GM19468 (cell line): ENCODE measurements around the gene SCAF11.
A peak's percentile ranks its signal among the peaks of the same experiment; 100 is the strongest.
"Not testable (repeated sequence)": the region's sequence is repeated elsewhere in the genome, so short reads cannot be mapped to it uniquely, and the experiment has no call there.

Experiments
- ATAC-seq: cut with Tn5 transposase; IDR thresholded peaks from one replicate; pipeline ENCODE4 v1.9.1; 2021; ENCODE audit warnings: mild to moderate bottlenecking, moderate library complexity, moderate number of reproducible peaks; ENCODE audit not compliant: unreplicated experiment; ENCODE audit errors: extremely low read depth

The SCAF11 gene, protein sequence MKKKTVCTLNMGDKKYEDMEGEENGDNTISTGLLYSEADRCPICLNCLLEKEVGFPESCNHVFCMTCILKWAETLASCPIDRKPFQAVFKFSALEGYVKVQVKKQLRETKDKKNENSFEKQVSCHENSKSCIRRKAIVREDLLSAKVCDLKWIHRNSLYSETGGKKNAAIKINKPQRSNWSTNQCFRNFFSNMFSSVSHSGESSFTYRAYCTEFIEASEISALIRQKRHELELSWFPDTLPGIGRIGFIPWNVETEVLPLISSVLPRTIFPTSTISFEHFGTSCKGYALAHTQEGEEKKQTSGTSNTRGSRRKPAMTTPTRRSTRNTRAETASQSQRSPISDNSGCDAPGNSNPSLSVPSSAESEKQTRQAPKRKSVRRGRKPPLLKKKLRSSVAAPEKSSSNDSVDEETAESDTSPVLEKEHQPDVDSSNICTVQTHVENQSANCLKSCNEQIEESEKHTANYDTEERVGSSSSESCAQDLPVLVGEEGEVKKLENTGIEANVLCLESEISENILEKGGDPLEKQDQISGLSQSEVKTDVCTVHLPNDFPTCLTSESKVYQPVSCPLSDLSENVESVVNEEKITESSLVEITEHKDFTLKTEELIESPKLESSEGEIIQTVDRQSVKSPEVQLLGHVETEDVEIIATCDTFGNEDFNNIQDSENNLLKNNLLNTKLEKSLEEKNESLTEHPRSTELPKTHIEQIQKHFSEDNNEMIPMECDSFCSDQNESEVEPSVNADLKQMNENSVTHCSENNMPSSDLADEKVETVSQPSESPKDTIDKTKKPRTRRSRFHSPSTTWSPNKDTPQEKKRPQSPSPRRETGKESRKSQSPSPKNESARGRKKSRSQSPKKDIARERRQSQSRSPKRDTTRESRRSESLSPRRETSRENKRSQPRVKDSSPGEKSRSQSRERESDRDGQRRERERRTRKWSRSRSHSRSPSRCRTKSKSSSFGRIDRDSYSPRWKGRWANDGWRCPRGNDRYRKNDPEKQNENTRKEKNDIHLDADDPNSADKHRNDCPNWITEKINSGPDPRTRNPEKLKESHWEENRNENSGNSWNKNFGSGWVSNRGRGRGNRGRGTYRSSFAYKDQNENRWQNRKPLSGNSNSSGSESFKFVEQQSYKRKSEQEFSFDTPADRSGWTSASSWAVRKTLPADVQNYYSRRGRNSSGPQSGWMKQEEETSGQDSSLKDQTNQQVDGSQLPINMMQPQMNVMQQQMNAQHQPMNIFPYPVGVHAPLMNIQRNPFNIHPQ (N-terminal part only)

DNA sequence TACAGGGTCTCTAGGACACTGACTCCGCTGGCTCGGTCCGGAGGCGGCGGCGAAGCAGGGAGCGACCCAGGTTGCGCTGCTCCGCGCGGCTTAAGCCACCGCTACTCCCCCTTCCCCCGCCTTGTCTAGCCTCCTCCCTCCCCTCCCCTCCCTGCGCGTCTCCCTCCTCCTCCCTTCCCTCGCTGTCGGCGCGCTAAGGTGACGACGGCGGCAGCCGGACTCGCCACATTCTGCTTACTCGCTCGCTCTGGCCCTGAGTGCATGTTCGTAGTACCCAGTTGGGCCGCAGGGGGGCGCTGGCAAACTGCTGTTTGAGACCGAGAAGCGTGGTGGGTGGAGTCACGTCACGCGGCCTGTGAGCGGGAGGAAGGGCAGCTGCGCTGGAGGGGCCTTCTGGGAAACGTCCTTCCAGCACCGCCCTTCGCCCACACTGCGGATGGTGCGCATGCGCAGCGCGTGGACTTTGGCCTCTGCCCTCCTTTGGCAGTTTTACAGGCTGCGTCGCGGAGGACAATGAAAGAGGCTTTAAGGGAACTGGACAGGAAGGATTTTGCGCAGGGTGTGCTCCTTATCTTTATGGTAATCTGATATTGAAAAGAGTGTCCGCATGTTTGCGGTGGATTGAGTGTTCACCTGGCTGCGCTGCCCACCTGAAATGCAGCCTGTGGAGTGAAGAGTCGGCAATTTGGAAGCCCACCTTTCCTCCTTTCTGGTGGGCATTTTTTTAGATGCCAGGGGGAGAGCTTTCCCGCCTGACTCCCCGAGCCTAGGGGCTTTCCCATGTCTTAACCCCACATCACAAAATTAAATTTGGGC lies at the start of gene SCAF11:
Gene SCAF11 (minus strand): TSS at position 107 of the 816 bp plus-strand sequence. CDS start 26,407 bp downstream, outside the sequence.
- peak; percentile 69 for ATAC-seq

DNA sequence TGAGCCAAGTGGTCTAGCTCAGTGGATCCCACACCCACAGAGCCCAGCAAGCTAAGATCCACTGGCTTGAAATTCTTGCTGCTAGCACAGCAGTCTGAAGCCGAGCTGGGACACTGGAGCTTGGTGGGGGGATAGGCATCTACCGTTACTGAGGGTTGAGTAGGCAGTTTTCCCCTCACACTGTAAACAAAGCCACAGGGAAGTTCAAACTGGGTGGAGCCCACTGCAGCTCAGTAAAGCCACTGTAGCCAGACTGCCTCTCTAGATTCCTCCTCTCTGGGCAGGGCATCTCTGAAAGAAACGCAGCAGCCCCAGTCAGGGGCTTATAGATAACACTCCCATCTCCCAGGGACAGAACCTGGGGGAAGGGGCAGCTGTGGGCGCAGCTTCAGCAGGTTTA lies 46.7 kb upstream of the SCAF11 start:
- not testable (repeated sequence) for ATAC-seq

DNA sequence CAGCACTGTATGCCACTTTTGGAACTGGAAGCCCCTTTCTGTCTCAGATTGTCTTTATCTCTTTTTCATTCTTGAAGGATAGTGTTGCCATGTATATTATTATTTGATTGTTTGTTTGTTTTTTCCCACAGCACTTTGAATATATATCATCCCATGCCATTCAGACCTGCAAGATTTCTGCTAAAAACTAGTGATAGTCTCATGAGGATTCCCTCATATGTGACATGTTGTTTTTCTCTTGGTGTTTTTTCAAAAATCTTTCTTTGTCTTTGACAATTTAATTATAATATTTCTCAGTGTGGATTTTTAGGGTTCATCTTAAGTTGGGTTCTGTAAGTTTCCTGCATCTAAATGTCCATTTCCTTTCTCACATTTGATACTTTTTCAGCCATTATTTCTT lies 36.8 kb upstream of the SCAF11 start:
- ATAC-seq: no peak

GRCh38 chr12:46024099-46024498 lies 33.7 kb upstream of the SCAF11 start:
- ATAC-seq: no peak

GRCh38 chr12:46020768-46021167 lies 30.4 kb upstream of the SCAF11 start:
- ATAC-seq: no peak

DNA sequence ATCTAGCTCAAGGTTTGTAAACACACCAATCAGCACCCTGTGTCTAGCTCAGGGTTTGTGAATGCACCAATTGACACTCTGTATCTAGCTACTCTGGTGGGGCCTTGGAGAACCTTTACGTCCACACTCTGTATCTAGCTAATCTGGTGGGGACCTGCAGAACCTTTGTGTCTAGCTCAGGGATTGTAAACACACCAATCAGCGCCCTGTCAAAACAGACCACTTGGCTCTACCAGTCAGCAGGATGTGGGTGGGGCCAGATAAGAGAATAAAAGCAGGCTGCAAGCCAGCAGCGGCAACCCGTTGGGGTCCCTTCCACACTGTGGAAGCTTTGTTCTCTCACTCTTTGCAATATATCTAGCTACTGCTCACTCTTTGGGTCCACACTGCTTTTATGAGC lies 28.3 kb upstream of the SCAF11 start:
- not testable (repeated sequence) for ATAC-seq

DNA sequence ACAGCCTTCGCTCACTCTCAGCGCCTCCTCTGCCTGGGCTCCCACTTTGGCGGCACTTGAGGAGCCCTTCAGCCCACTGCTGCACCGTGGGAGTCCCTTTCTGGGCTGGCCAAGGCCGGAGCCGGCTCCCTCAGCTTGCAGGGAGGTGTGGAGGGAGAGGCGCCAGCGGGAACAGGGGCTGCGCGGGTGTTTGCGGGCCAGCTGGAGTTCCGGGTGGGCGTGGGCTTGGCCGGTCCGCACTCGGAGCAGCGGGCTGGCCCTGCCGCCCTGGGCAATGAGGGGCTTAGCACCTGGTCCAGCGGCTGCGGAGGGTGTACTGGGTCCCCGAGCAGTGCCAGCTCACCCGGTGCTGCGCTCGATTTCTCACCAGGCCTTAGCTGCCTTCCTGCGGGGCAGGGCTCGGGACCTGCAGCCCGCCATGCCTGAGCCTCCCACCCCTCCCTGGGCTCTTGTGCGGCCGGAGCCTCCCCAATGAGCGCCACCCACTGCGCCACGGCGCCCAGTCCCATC lies 27.5 kb upstream of the SCAF11 start:
- not testable (repeated sequence) for ATAC-seq

- no peak for ATAC-seq
Observed at GRCh38 chr12:46005823-46006222, 15.4 kb upstream of the SCAF11 start.

DNA sequence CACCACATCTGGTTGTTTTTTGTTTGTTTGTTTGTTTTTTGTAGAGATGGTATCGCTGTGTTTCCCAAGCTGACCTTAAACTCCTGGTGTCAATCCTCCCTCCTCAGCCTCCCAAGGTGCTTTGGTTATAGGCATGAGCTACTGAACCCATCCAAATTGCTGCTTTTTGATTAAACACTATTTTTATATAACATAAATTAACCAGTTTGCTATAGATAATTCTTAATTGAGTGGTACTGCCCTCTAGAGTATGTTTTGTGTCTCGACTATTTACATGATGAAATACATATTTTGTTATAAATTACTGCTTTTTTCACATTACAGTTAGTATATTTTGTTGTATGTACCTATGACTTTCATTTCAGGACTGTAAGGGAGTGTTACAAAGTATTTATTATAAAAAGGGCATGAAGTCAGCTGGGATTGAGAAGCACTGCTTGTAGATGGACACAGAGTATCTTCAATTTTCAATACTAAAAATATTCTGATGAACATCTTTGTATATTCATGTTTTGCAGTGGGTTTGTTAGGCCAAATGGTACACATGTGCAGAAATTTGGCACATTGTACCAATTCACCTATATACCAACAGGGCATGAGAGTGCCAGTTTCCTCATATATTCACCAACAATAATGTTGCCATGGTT lies 14.9 kb upstream of the SCAF11 start:
- ATAC-seq: no peak

GRCh38 chr12:46004715-46005114 lies 14.3 kb upstream of the SCAF11 start:
- no peak for ATAC-seq

- not testable (repeated sequence) for ATAC-seq
Observed at GRCh38 chr12:46000076-46000475, 9.7 kb upstream of the SCAF11 start.

DNA sequence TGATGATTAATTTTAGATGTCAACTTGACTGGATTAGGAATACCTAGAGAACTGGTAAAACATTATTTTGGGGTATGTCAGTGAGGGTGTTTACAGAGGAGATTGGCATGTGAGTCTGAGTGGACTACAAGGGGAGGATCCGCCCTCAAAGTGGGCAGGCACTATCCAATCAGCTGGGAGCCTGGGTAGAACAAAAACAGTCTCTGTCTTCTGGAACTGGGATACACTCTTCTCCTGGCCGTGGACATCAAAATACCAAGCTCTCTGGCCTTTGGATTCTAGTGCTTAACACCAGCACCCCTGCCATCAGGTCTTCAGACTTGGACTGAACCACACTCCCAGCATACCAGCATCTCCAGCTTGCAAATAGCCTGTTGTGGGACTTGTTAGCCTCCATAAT lies 4.4 kb upstream of the SCAF11 start:
- no peak for ATAC-seq

DNA sequence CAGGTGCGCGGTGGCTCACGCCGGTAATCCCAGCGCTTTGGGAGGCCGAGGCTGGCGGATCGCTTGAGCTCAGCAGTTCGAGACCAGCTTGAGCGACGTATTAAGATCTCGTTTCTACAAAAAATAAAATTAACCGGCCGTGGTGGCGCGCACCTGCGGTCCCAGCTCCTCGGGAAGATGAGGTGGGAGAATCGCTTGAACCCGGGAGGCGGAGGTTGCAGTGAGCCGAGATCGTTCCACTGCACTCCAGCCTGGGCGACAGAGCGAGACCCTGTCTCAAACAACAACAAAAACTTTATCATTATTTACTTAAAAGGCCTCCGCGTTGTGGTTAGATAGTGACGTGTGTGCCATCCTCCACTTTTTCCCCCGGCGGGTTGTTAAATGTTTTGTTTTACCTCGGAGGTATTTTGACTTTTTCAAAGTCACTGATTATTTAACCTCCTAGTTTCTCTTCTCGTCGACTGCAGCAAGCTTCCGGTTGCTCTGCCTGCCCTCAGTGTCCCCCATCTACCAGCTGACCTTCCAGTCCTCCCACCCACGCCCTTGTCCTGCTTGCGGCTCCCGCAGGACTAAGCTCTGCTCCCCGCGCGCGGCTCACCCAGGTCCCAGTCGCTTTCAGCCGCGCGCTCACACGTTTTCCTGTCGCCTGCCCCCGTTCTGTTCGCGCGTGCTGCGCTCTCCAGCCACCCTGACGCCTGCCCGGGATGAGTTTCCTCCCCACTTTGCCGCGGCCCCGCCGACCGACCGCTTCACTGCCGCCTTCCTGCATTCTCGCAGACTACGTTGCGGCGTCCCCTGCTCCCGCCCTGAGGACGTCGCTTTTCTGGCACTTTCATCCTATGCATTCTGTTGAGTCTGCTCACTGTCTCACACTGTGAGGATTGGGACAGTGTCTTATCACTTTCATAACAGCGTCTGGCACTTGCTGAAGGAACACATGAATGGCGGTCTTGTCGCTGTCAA lies 1.2 kb upstream of the SCAF11 start:
- no peak for ATAC-seq

DNA sequence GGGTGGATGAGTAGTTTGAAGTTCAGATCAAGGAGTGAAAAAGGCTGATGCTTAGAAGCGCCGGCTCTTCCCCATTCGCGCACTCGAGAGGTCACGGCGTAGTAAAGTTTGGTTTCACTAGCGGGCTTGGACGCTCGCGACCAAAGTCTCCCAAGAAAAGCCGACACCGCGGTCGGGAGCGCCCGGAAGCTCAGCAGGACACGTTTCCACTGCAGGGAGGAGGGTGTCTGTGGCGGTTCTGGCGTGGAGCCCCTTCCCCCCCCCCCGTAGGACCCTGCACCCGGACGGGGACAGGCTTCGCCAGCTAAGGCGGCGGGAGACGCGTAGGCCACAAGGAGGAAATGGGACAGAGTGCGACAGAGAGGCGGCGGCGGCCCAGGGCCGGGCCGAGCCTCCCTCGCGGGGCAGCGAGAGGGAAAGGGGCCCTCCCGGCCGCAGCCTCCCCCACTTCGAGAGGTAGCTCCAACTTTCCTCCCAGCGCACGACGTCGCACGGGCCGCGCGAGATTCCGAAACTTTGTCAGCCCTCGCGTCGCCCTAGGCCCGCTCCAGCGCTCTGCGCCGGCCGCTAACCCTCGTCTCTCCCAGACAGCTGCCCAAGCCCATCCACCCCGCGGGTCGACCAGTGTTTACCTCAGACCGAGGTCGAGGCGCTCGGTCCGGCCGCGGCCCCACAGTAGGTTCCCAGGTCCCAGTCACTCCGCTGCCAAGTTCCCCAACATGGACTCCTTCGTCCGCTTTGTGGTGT lies 480 bp downstream of the SCAF11 start:
- peak; percentile 2 for ATAC-seq

GRCh38 chr12:45989287-45989686 lies 1.1 kb downstream of the SCAF11 start:
- no peak for ATAC-seq

DNA sequence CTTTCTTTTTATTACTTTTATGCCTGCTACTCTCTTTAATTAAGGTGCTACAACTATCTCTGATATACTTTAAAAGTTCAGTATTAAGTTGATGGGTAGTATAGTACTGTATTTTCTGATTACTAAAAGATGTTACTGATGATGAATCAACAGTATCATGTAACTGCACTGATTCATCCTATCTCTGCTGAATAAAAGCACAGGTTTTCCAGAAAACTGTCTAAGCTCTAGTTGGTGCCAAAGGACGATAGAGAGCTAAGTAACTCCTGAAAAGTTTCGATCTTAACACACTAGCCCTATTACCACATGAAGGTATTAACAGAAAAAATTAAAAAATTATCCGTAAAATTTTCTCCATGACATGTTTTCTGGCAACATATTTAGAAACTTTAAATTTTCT lies 2.1 kb downstream of the SCAF11 start:
- no peak for ATAC-seq

DNA sequence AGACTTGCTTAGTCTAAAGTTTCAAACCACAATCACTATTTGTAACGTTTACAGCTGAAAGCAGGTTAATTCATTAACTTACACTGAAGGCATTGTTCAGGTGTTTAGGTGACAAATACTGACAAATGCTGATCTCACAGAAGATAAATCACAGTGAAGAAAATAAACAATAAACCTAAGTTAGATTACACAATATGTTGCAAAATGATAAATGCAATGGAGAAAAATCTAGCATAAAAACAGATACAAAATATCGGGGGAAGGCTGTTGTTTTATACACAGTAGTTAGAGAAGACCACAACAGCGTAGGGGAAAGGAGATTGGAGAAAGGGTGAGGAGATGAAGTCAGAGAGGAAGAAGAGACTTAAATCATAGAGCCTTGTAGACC lies 3.0 kb downstream of the SCAF11 start:
- ATAC-seq: no peak
